Keratinocyte (primary cell): ENCODE measurements around the gene PRELID3B.

Experiments
- CTCF ChIP-seq, 3 experiments: IDR thresholded peaks in 1 of 3; conservative IDR thresholded peaks in 1 of 3; optimal IDR thresholded peaks in 1 of 3; 2 replicates in 2 of 3; 3 replicates in 1 of 3; pipeline versions ENCODE3 to v1.5.1; 2011; ENCODE audit warnings: low read length in 3 of 3, mild to moderate bottlenecking in 3 of 3, moderate library complexity in 2 of 3, control low read depth in 1 of 3, inconsistent platforms in 1 of 3; ENCODE audit not compliant: insufficient read depth in 2 of 3; ENCODE audit errors: extremely low read depth in 1 of 3
- EZH2 ChIP-seq: IDR thresholded peaks from one replicate; pipeline ENCODE4 v1.6.1; 2012; ENCODE audit warnings: inconsistent platforms, mild to moderate bottlenecking, low read length, moderate library complexity

- TF ChIP-seq CTCF (optimal IDR thresholded peaks at IDR 0.05 in 1 of 3, IDR thresholded peaks at IDR 0.05 in 1 of 3, conservative IDR thresholded peaks at IDR 0.05 in 1 of 3; ENCODE audit: extremely low read depth in 1 of 3, insufficient read depth in 2 of 3, low read length in 3 of 3): no peak
- no peak for TF ChIP-seq EZH2
These were observed 36.3 kb downstream of the PRELID3B start for GRCh38 chr20:59006167-59006863.
